GM19438 (cell line): ENCODE results near the gene CSAG3.
"Not testable (repeated sequence)": the region's sequence is repeated elsewhere in the genome, so short reads cannot be mapped to it uniquely, and the experiment has no call there.

ENCODE experiments used
- ATAC-seq: cut with Tn5 transposase; IDR thresholded peaks from one replicate; pipeline ENCODE4 v1.9.1; 2021; ENCODE audit warnings: low read depth; ENCODE audit not compliant: unreplicated experiment

The CSAG3 gene

GRCh38 chrX:152758918-152759317, at the start of gene CSAG3:
Gene CSAG3 (plus strand): TSS chrX:152759218.
- ATAC-seq = not testable (repeated sequence)

GRCh38 chrX:152713195-152713594, 45.8 kb upstream of the CSAG3 start:
- not testable (repeated sequence) for ATAC-seq

- ATAC-seq = not testable (repeated sequence)
Measured at GRCh38 chrX:152713815-152714787, 44.9 kb upstream of the CSAG3 start, which contains the start of gene MAGEA2B. Gene MAGEA2B (plus strand): TSS chrX:152714628. CDS start chrX:152717107, 2,479 bp downstream.

- no peak for ATAC-seq
Measured at GRCh38 chrX:152725409-152725808, 33.6 kb upstream of the CSAG3 start.

- no peak for ATAC-seq
Measured at GRCh38 chrX:152733261-152733975, 25.6 kb upstream of the CSAG3 start, which contains the start of the genes CSAG1 and MAGEA12. Gene CSAG1 (minus strand): TSS chrX:152733721. CDS start chrX:152732460, 1,261 bp downstream. Gene MAGEA12 (plus strand): TSS chrX:152733757. CDS start chrX:152736162, 2,405 bp downstream.

DNA sequence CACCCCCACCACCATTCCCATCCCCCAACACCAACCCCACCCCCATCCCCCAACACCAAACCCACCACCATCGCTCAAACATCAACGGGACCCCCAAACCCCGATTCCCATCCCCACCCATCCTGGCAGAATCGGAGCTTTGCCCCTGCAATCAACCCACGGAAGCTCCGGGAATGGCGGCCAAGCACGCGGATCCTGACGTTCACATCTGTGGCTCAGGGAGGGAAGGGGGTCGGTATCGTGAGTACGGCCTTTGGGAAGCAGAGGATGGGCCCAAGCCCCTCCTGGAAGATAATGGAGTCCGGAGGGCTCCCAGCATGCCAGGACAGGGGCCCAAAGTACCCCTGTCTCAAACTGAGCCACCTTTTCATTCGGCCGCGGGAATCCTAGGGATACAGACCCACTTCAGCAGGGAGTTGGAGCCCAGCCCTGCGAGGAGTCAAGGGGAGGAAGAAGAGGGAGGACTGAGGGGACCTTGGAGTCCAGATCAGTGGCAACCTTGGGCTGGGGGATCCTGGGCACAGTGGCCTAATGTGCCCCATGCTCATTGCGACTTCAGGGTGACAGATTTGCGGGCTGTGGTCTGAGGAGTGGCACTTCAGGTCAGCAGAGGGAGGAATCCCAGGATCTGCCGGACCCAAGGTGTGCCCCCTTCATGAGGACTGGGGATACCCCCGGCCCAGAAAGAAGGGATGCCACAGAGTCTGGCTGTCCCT, 24.7 kb upstream of the CSAG3 start:
- not testable (repeated sequence) for ATAC-seq

GRCh38 chrX:152735101-152735500, 23.9 kb upstream of the CSAG3 start:
- no peak for ATAC-seq

GRCh38 chrX:152735860-152736511, 23.0 kb upstream of the CSAG3 start:
- ATAC-seq = no peak

GRCh38 chrX:152736528-152736927, 22.5 kb upstream of the CSAG3 start:
- ATAC-seq = not testable (repeated sequence)

DNA sequence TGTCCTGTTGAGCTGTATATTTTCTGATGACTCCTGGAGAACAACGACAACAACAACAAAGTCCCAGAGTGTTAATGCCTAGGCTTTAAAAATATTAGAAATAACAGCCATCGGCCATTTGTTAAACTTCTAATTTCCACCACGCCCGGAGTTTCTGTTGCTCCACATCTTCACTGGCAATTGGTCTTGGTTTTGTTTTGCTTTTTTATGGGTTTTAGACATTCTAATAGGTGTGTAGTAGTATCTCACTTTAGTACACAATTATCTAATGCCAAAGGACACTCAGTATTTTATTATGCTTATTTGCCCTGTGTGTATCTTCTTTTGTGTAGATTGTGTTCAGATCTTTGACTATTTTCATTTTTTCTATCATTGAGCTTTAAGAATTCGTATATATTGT, 20.5 kb upstream of the CSAG3 start:
- ATAC-seq = no peak

- not testable (repeated sequence) for ATAC-seq
Measured at GRCh38 chrX:152753686-152754650, 5.0 kb upstream of the CSAG3 start, which contains the start of gene MAGEA2. Gene MAGEA2 (minus strand): TSS chrX:152753842. CDS start chrX:152751363, 2,479 bp downstream.

DNA sequence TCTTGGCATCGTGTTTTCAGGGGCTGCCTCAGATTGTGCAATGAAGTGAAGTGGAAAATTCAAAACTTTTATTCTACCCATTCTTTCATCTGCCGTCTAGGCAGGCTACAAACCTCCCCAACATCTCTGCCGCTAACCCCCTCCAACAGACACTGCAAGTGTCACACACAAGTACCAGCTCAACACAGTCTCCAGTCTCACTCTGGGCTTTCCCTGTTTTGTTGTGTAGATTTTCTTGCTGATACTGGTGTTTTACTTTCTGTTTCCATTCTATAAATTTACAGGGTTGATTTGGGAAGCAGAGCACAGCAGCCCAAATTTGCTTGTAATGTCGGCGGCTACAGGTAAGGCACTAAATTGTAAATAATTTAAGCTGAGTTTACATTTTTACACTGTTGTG, 4.1 kb upstream of the CSAG3 start:
- not testable (repeated sequence) for ATAC-seq

DNA sequence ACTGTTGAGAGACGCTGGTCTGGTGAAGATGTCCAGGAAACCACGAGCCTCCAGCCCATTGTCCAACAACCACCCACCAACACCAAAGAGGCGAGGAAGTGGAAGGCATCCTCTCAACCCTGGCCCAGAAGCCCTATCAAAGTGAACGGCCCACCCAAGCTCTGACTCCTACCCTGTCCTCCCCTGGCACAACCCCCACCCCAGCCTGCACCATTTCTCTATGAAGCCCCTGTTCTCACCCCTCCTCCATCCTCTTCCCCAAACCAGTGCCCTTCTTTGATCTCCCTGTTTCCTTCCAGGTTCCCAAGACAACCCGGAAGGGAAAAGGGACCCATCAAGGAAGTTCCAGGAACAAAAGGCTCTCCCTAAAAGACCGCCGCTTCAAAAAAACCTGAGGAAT, 526 bp downstream of the CSAG3 start:
- ATAC-seq = not testable (repeated sequence)

- not testable (repeated sequence) for ATAC-seq
Measured at GRCh38 chrX:152761582-152761981, 2.6 kb downstream of the CSAG3 start.

- ATAC-seq = not testable (repeated sequence)
Measured at GRCh38 chrX:152766562-152766961, 7.5 kb downstream of the CSAG3 start.

DNA sequence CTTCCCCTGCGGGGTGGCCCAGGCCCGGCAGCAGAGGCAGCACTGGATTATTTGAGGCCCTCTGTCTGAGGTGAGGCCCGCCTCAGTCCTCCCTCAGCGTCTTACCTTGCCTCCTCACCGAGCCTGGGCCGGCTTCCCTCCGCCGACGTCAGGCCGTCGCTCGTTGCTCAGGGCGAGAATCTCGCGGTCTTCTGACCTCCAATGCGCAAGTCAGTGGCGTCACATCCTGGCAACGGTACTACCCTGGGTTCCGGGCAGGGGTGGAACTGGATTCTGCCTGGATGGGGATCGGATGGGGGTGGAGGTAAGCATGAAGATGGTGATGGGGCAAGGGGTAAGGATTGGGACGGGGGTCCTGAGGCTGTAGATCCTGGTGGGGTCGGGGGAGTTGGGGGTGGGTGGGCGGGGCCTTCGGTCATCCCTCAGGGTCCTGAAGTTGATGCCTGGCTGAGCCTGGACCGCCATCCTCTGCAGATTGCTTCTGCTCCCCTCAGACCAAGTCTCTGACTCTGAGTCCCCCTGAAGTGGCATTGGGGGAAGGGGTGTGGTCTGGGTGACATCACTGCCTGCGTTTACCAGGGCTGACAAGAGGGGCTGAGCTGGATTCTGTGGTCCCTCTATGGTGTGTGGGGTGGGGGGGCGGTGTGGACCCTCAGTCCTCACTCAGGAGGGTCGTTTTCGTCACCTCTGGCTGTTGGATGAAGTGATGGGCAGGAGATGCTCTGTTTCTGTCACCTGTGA, 10.7 kb downstream of the CSAG3 start, which contains the start of gene MAGEA6:
Gene MAGEA6 (minus strand): TSS at position 141 of the 741 bp plus-strand sequence. CDS start 2,039 bp downstream, outside the sequence.
- ATAC-seq = not testable (repeated sequence)

DNA sequence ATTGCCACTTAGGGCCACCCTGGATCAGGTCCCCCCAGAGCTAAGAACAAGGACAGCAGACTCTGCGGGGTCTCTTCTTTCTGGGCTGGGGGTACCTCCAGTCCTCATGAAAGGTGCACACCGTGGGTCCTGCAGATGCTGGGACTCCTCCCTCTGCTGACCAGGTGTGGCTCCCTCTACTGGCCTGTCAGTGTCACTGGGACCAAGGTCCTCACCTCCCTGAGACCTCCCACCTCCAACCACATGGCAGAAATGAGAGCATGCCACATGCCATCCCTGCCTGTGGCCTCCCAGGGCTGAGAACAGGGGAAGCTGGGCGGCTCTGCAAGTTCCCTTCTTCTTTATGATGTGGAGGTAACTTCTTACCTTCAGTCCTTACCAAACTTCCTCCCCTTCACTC, 28.0 kb downstream of the CSAG3 start:
- ATAC-seq = peak; percentile 74

GRCh38 chrX:152798945-152799344, 39.9 kb downstream of the CSAG3 start:
- ATAC-seq = no peak
